HL-60 (cell line): ENCODE measurements around the gene DNASE1L1.

Experiments
- DNase-seq, 2 experiments: peaks; one replicate each; pipeline ENCODE4 v3.0.0-alpha.2; 2010 to 2020; ENCODE audit warnings: low read depth in 1 of 2, low spot score in 1 of 2
- H3K27ac ChIP-seq: fragments of 250-450 bp; sonication (Bioruptor Pico); replicated peaks from 2 replicates; pipeline ENCODE4 v1.5.1; 2020; ENCODE audit warnings: mild to moderate bottlenecking, moderate library complexity
- H3K27me3 ChIP-seq: fragments of 250-450 bp; sonication (Bioruptor Pico); 2 replicates; pipeline ENCODE4 v1.5.1; 2021; ENCODE audit warnings: mild to moderate bottlenecking, moderate library complexity; ENCODE audit not compliant: insufficient read depth, poor library complexity, severe bottlenecking
- H3K4me3 ChIP-seq: replicated peaks from 2 replicates; pipeline ENCODE4 v1.5.1; 2011; ENCODE audit warnings: mild to moderate bottlenecking, control low read depth, low read length; ENCODE audit not compliant: insufficient read depth
- CTCF ChIP-seq: IDR thresholded peaks from one replicate; pipeline ENCODE4 v1.5.1; 2011; ENCODE audit warnings: low read length, control low read depth, inconsistent platforms; ENCODE audit not compliant: insufficient read depth
- GABPA ChIP-seq: IDR thresholded peaks from 2 replicates; pipeline ENCODE4 v1.6.1; 2012; ENCODE audit warnings: low read depth
- POLR2AphosphoS5 ChIP-seq: IDR thresholded peaks from 2 replicates; pipeline ENCODE4 v1.6.1; 2012; ENCODE audit warnings: low read depth
- REST ChIP-seq: IDR thresholded peaks from 2 replicates; pipeline ENCODE4 v1.6.1; 2012; ENCODE audit warnings: low read depth; ENCODE audit not compliant: insufficient replicate concordance
- SPI1 ChIP-seq: IDR thresholded peaks from 2 replicates; pipeline ENCODE4 v1.6.1; 2012; ENCODE audit warnings: low read depth, mild to moderate bottlenecking, borderline replicate concordance

DNASE1L1 gene

GRCh38 chrX:154429711-154430110 lies 20.7 kb upstream of the DNASE1L1 start:
- Histone ChIP-seq H3K27me3 (no peaks in the 10 kb centered on the region), H3K27ac (peak overlapping the region; percentile 76), H3K4me3 (peak overlapping the region; percentile 76)
- no peak for DNase-seq
- TF ChIP-seq SPI1 (no peak), CTCF (no peak), GABPA (no peak)

GRCh38 chrX:154428176-154429171 lies 19.4 kb upstream of the DNASE1L1 start, which contains the start of gene ATP6AP1:
ATP6AP1 (plus strand) TSS chrX:154428677; CDS start chrX:154428693, 16 bp downstream.
- H3K27me3 ChIP-seq = no peaks in the 10 kb centered on the region
- peak within 1 kb of the TSS; percentile 76 for H3K27ac ChIP-seq
- TF ChIP-seq REST = peak; percentile 28
- TF ChIP-seq CTCF = no peak
- TF ChIP-seq SPI1 = no peak
- TF ChIP-seq POLR2AphosphoS5 = peak; percentile 57; the same call in 1 of the 2 replicates
- TF ChIP-seq GABPA = no peak
- peak within 1 kb of the TSS; percentile 76 for H3K4me3 ChIP-seq
- DNase-seq = peak; percentile 80 to 95

GRCh38 chrX:154426916-154427770 lies 18.1 kb upstream of the DNASE1L1 start:
- DNase-seq = peak in 1 of 2 experiments; percentile 37
- H3K27me3 ChIP-seq = no peaks in the 10 kb centered on the region

More at GRCh38 chrX:154426916-154427770, 18.1 kb upstream of the DNASE1L1 start:
- Histone ChIP-seq H3K27ac (peak overlapping the region; percentile 76), H3K4me3 (peak overlapping the region; percentile 76)
- TF ChIP-seq CTCF = no peak
- peak; percentile 90 for TF ChIP-seq SPI1
- TF ChIP-seq GABPA = no peak
- no peak for TF ChIP-seq REST
- no peak for TF ChIP-seq POLR2AphosphoS5
